HG02885 (cell line): ENCODE measurements around the gene ZNF205.

Experiments
- ATAC-seq: cut with Tn5 transposase; IDR thresholded peaks from one replicate; pipeline ENCODE4 v1.9.1; 2021; ENCODE audit warnings: mild to moderate bottlenecking; ENCODE audit not compliant: unreplicated experiment, poor library complexity

Gene ZNF205

GRCh38 chr16:3099732-3100499, 12.5 kb upstream of the ZNF205 start:
- peak; percentile 68 for ATAC-seq

- no peak for ATAC-seq
These were observed 11.2 kb upstream of the ZNF205 start for GRCh38 chr16:3101018-3101840.

GRCh38 chr16:3101841-3102470, 10.4 kb upstream of the ZNF205 start:
- ATAC-seq = no peak

GRCh38 chr16:3106205-3106928, 6.0 kb upstream of the ZNF205 start:
- ATAC-seq = peak; percentile 89

GRCh38 chr16:3112881-3113574, 642 bp downstream of the ZNF205 start:
- ATAC-seq = no peak

GRCh38 chr16:3113765-3114479, 1.5 kb downstream of the ZNF205 start:
- no peak for ATAC-seq

GRCh38 chr16:3115003-3115402, 2.6 kb downstream of the ZNF205 start:
- no peak for ATAC-seq

- no peak for ATAC-seq
These were observed 3.2 kb downstream of the ZNF205 start for GRCh38 chr16:3115561-3115960.

- no peak for ATAC-seq
These were observed 5.9 kb downstream of the ZNF205 start for GRCh38 chr16:3118204-3118790.

- no peak for ATAC-seq
These were observed 6.5 kb downstream of the ZNF205 start for GRCh38 chr16:3118846-3119245.

GRCh38 chr16:3119286-3119685, 6.9 kb downstream of the ZNF205 start:
- no peak for ATAC-seq

GRCh38 chr16:3119701-3120408, 7.5 kb downstream of the ZNF205 start:
- ATAC-seq = no peak

GRCh38 chr16:3120435-3120834, 8.0 kb downstream of the ZNF205 start:
- ATAC-seq = no peak

- no peak for ATAC-seq
These were observed 9.6 kb downstream of the ZNF205 start for GRCh38 chr16:3121851-3122467.

- ATAC-seq = no peak
These were observed 10.7 kb downstream of the ZNF205 start for GRCh38 chr16:3122926-3123570.

GRCh38 chr16:3123986-3124886, 11.8 kb downstream of the ZNF205 start:
- ATAC-seq = peak; percentile 90
